A673 (cell line): Measurements from ENCODE around the gene MAG.

Source experiments
- CTCF ChIP-seq: fragments of 300-800, 200-600 bp; sonication (generic); conservative IDR thresholded peaks from 2 replicates; pipeline ENCODE4 v1.5.1; 2017; ENCODE audit warnings: low read depth, mild to moderate bottlenecking, antibody characterized with exemption, low read length, moderate library complexity, mixed read lengths
- EZH2 ChIP-seq: fragments of 200-600 bp; sonication (generic); IDR thresholded peaks from 2 replicates; pipeline ENCODE4 v1.6.1; 2017; ENCODE audit warnings: borderline replicate concordance, low read depth, mild to moderate bottlenecking, mixed read lengths, antibody characterized with exemption, low read length; ENCODE audit not compliant: poor library complexity, severe bottlenecking

GRCh38 chr19:35317464-35318043 is 25.6 kb downstream of the MAG start:
- TF ChIP-seq EZH2: no peak
- no peak for TF ChIP-seq CTCF
